Peyer's patch (tissue), 4 donors: ENCODE data around the gene PZP. TPM values are rescaled to one million over a fixed set of nuclear protein-coding genes. Genes with fewer than 3 reads are reported as not detected.
A peak's percentile ranks its signal among the peaks of the same experiment; 100 is the strongest.
"Not testable (repeated sequence)": the region's sequence is repeated elsewhere in the genome, so short reads cannot be mapped to it uniquely, and the experiment has no call there.

Experiments
- DNase-seq, 3 donors: peaks; one replicate each; pipeline ENCODE4 v3.0.0-alpha.2; 2017 to 2019
- H3K27ac ChIP-seq, 4 donors: fragments of 200-600 bp; sonication (generic); one replicate each; pipeline ENCODE4 v1.5.1; 2016 to 2019
- H3K27me3 ChIP-seq, 2 donors: fragments of 200-600 bp; sonication (generic); one replicate each; pipeline ENCODE4 v1.5.1; 2019
- H3K36me3 ChIP-seq, 3 donors: fragments of 200-600 bp; sonication (generic); one replicate each; pipeline ENCODE4 v1.5.1; 2016 to 2019
- H3K4me1 ChIP-seq, 4 donors: fragments of 200-600 bp; sonication (generic); one replicate each; pipeline ENCODE4 v1.5.1; 2016 to 2019
- H3K4me3 ChIP-seq, 4 donors: fragments of 200-600 bp; sonication (generic); 1 replicate in 3 of 4; 2 replicates in 1 of 4; pipeline ENCODE4 v1.5.1; 2016 to 2019; ENCODE audit warnings: mild to moderate bottlenecking in 1 of 4
- H3K9me3 ChIP-seq, 4 donors: fragments of 200-600 bp; sonication (generic); one replicate each; pipeline ENCODE4 v1.5.1; 2016 to 2019; ENCODE audit warnings: mild to moderate bottlenecking in 1 of 4
- POLR2A ChIP-seq, 2 donors: fragments of 450-650 bp; IDR thresholded peaks; one replicate each; pipeline ENCODE4 v1.5.1; 2017; ENCODE audit warnings: antibody characterized with exemption in 2 of 2, mild to moderate bottlenecking in 2 of 2, moderate library complexity in 2 of 2
- total RNA-seq, 4 donors: library from RNA; depleted of rRNA; stranded (reverse); fragments of >200 nt; gene quantifications; one replicate each; pipeline ENCODE4 v1.1.0, GENCODE V29; 2016
- TF ChIP-seq, protein P1 (sequence below), 6 experiments: fragments of 450-650 bp in 4 of 6; fragments of 200-600 bp in 2 of 6; sonication (generic) in 1 of 6; IDR thresholded peaks; one replicate each; pipeline ENCODE4 v1.5.1; 2017 to 2019; ENCODE audit warnings: antibody characterized with exemption in 6 of 6, mild to moderate bottlenecking in 3 of 6, moderate library complexity in 1 of 6

PZP gene
- total RNA-seq, 4 donors from 2014 or later = not detected

DNA sequence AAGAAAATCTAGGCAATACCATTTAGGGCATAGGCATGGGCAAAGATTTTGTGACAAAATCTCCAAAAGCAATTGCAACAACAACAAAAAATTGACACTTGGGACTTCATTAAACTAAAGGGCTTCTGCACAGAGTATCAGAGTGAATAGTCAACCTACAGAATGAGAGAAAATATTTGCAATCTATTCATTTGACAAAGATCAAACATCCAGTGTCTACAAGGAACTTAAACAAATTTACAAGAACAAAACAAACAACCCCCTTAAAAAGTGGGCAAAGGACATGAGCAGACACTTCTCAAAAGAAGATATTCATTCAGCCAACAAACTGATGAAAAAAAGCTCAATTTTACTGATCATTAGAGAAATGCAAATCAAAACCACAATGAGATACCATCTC lies 44.1 kb upstream of the PZP start:
- TF ChIP-seq, protein P1, sequence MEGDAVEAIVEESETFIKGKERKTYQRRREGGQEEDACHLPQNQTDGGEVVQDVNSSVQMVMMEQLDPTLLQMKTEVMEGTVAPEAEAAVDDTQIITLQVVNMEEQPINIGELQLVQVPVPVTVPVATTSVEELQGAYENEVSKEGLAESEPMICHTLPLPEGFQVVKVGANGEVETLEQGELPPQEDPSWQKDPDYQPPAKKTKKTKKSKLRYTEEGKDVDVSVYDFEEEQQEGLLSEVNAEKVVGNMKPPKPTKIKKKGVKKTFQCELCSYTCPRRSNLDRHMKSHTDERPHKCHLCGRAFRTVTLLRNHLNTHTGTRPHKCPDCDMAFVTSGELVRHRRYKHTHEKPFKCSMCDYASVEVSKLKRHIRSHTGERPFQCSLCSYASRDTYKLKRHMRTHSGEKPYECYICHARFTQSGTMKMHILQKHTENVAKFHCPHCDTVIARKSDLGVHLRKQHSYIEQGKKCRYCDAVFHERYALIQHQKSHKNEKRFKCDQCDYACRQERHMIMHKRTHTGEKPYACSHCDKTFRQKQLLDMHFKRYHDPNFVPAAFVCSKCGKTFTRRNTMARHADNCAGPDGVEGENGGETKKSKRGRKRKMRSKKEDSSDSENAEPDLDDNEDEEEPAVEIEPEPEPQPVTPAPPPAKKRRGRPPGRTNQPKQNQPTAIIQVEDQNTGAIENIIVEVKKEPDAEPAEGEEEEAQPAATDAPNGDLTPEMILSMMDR (IDR thresholded peaks at IDR 0.05) = no peak
- TF ChIP-seq POLR2A (IDR thresholded peaks at IDR 0.05) = no peak
- Histone ChIP-seq H3K36me3 (no peaks in the 10 kb centered on the region), H3K27me3 (no peaks in the 10 kb centered on the region), H3K27ac (no peak overlapping the region), H3K4me3 (no peak overlapping the region), H3K4me1 (no peaks in the 10 kb centered on the region), H3K9me3 (no peaks in the 10 kb centered on the region)
- no peak for DNase-seq

DNA sequence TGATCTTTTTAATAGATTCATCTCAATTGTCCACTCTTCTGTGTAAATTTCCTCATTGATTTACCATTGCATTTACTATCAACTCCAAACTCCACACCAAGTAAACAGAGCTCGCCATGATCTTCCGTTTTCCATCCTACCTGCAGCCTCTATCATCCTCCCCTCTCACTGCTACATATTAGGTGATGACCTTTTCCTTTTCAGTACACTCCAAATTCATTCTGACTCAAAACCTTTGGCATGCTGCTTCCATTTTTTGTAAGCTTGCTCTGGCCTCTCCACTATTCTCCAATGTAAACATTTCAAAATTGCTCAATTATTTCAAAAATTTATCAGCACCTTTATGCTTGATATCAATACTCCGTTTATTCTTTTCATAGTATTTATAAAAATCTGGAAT lies 40.2 kb upstream of the PZP start:
- no peak overlapping the region for H3K4me3 ChIP-seq
- no peak overlapping the region for H3K27ac ChIP-seq
- no peaks in the 10 kb centered on the region for H3K4me1 ChIP-seq
- no peak for DNase-seq
- no peaks in the 10 kb centered on the region for H3K27me3 ChIP-seq
- TF ChIP-seq, protein P1 (IDR thresholded peaks at IDR 0.05) = no peak
- TF ChIP-seq POLR2A (IDR thresholded peaks at IDR 0.05) = no peak
- H3K9me3 ChIP-seq = no peaks in the 10 kb centered on the region
- H3K36me3 ChIP-seq = no peaks in the 10 kb centered on the region

DNA sequence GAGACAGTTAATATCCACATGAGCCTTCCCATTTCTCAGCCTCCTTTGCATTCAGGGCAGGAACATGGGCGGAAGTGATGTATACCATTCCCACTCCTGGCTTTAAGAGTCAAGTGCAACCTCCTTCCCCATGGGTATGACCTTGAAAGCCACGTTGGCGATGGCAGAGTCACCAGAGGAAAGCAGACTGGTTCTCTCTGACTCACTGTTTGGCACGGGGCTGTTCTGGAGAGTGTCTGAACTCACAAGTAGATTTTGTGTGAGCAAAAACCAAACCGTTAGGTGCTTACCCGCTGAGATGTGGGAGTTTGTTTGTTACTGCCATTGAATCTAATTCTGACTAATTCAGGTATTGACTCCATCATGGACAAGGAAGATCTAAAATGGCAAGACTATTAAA lies 36.7 kb upstream of the PZP start:
- DNase-seq = no peak
- Histone ChIP-seq H3K4me1 (no peaks in the 10 kb centered on the region), H3K4me3 (no peak overlapping the region), H3K27ac (no peak overlapping the region), H3K9me3 (no peaks in the 10 kb centered on the region), H3K27me3 (no peaks in the 10 kb centered on the region), H3K36me3 (no peaks in the 10 kb centered on the region)
- TF ChIP-seq, protein P1 (IDR thresholded peaks at IDR 0.05) = no peak

DNA sequence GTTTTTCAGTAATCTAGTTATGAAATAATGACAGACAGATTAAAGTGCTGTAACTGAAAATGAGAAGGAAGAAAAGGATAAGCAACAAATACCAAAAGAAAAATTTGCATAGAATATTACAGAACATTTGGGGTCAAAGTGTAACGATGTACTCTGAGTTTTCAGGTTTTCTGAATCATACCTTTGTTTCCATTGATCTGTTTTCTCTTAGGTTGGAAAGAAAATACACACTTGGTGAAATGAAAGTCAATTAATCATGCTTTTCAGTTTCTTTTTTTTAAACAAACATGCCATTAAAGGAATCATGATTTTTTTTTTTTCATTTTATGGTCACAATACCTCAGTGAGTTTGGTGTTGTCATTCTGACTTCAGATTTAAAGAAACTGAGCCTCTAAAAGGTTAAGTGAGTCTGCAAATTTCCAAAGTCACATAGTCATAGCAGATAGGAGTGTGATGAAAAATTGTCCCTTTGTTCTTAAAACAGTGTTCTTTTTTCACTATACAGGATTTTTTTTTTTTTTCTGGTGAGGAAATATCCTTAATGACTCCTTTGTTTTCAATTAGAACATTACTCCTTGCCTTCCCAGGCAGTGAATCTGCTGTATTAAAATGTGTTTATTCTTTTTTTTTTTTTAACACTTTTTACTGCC lies 35.9 kb upstream of the PZP start:
- Histone ChIP-seq H3K4me1 (no peaks in the 10 kb centered on the region), H3K27me3 (no peaks in the 10 kb centered on the region), H3K4me3 (no peak overlapping the region), H3K36me3 (no peaks in the 10 kb centered on the region), H3K9me3 (no peaks in the 10 kb centered on the region), H3K27ac (no peak overlapping the region)
- no peak for DNase-seq
- no peak for TF ChIP-seq POLR2A (IDR thresholded peaks at IDR 0.05)
- TF ChIP-seq, protein P1 (IDR thresholded peaks at IDR 0.05) = no peak

DNA sequence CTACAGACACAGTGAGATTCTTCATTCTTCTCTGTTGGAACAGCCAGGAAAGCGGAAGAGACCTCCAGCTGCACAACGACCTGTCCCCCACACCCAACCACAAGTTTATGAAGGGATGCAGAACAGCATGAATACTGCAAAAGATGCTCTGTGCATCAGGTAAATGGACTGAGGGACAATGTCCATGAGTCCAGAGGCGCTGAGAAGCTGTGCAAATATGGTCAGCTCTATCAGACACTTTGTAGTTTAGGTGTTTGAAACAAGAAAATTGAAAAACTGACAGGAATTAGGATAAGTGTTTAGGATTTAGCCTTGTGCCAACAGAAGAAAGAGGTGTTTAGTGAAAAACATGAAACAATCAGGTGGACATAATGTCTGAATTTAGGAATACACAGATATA lies 33.1 kb upstream of the PZP start:
- no peaks in the 10 kb centered on the region for H3K27me3 ChIP-seq
- no peaks in the 10 kb centered on the region for H3K4me1 ChIP-seq
- no peak overlapping the region for H3K27ac ChIP-seq
- DNase-seq = no peak
- no peak overlapping the region for H3K4me3 ChIP-seq
- H3K9me3 ChIP-seq = no peaks in the 10 kb centered on the region
- no peaks in the 10 kb centered on the region for H3K36me3 ChIP-seq
- TF ChIP-seq POLR2A (IDR thresholded peaks at IDR 0.05) = no peak
- TF ChIP-seq, protein P1 (IDR thresholded peaks at IDR 0.05) = no peak

DNA sequence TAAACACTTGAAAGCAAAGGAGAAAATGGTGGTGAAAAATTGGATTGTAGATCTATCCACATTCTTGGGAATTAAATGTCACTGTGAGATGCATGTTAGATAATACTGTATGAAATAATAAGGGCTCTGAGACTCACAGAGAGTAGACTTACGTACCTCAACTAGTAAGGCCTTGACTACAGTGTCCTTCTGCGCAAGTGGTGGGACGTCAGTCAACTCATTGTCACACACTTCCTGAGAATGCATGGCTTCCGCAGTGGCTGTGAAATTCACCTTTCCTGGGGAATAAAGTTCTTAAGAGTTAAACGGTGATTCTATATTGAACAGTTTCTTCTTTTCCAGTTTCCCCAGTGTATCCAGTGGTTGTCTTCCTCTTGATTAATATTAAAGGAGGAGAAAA lies 32.6 kb upstream of the PZP start:
- Histone ChIP-seq H3K4me1 (no peaks in the 10 kb centered on the region), H3K27me3 (no peaks in the 10 kb centered on the region), H3K4me3 (no peak overlapping the region), H3K9me3 (no peaks in the 10 kb centered on the region), H3K27ac (no peak overlapping the region), H3K36me3 (no peaks in the 10 kb centered on the region)
- TF ChIP-seq, protein P1 (IDR thresholded peaks at IDR 0.05) = no peak
- no peak for TF ChIP-seq POLR2A (IDR thresholded peaks at IDR 0.05)
- no peak for DNase-seq

DNA sequence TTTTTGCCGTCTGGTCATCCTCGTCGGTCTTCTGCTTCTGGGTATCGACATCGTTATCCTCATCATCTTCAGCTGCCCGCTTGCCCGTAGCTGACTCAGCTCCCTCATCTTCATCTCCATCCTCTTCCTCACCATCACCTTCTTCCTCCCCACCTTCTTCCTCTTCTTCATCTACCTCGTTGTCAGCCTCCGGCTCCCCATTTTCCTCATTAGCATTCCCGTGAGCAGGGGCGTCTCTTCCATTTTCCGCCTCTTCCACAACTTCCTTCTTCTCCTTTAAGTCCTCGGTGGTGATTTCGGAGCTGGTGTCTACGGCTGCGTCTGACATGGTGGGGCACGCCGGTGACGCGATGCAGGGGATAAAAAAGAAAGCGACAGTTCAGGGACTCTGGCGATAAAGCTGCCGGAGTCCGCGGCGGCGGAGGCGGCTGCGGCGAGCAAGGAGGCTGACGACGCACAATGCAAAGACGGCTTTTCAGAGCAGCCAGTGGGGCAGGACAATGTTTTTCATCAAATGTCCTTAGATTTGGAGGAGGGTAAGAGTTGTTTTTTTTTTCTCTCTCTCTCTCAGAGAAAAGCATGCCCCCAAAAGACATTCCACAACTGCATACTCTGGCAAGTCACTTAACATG lies 31.9 kb upstream of the PZP start:
- peak overlapping the region in 1 of 4 donors; percentile 50 for H3K27ac ChIP-seq
- H3K36me3 ChIP-seq, H3K27me3 ChIP-seq, H3K4me1 ChIP-seq, H3K9me3 ChIP-seq, DNase-seq: not testable (repeated sequence)
- peak overlapping the region; percentile 18 to 43 (median 37) for H3K4me3 ChIP-seq
